Stimulated activated naive CD8-positive, alpha-beta T cell treated with anti-CD3 and anti-CD28 coated beads, Interleukin-15, amount 100 ng/mL, for 72 hours (primary cell): Measurements from ENCODE around the gene ADH4.
"Not testable (repeated sequence)": the region's sequence is repeated elsewhere in the genome, so short reads cannot be mapped to it uniquely, and the experiment has no call there.

Experiments
- ATAC-seq: fragments of 150-1000 bp; cut with Tn5 transposase; 2 replicates; pipeline ENCODE4 v1.10.0; 2021; ENCODE audit warnings: mild to moderate bottlenecking, moderate library complexity
- DNase-seq, 2 donors: peaks; one replicate each; pipeline ENCODE4 v3.0.0; 2021 to 2022
- H3K27ac Mint-ChIP-seq, 2 donors: one replicate each; pipeline ENCODE4 v1.8.0; 2022; ENCODE audit warnings: mild to moderate bottlenecking in 2 of 2, mixed read lengths in 2 of 2, moderate library complexity in 2 of 2
- H3K27me3 Mint-ChIP-seq: one replicate; pipeline ENCODE4 v1.8.0; 2022; ENCODE audit warnings: mixed read lengths
- H3K4me1 Mint-ChIP-seq: one replicate; pipeline ENCODE4 v1.8.0; 2022; ENCODE audit warnings: mild to moderate bottlenecking, mixed read lengths
- H3K4me3 Mint-ChIP-seq, 2 donors: one replicate each; pipeline ENCODE4 v1.8.0; 2022; ENCODE audit warnings: mild to moderate bottlenecking in 2 of 2, mixed read lengths in 2 of 2, moderate library complexity in 1 of 2
- H3K9me3 Mint-ChIP-seq, 2 donors: one replicate each; pipeline ENCODE4 v1.8.0; 2022; ENCODE audit warnings: mixed read lengths in 2 of 2

Gene ADH4

DNA sequence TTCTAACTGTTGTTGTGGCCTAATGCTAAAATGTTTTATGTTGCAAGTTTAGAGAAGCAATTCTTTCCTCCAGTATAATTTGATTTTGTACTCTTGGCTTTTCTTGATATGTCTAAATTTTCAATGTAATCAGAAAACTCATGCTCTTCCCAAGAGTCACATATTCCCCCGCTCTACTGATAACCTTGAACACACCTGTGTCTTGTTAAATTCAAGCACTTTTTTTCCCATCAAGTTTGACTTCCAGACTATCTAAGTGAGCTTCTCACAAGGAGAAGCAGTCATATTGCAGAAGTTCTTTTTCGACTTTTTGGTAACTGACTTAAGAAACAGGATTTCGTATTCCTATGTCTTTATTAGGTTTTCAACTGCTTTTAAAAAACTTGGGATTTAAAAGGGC lies 7.4 kb upstream of the ADH4 start:
- Mint-ChIP-seq H3K4me1 (peaks cover 5% of the 10 kb centered on the region), H3K9me3 (no peaks in the 10 kb centered on the region), H3K4me3 (no peak overlapping the region), H3K27ac (no peak overlapping the region), H3K27me3 (no peaks in the 10 kb centered on the region)
- DNase-seq: no peak
- ATAC-seq: no peak

DNA sequence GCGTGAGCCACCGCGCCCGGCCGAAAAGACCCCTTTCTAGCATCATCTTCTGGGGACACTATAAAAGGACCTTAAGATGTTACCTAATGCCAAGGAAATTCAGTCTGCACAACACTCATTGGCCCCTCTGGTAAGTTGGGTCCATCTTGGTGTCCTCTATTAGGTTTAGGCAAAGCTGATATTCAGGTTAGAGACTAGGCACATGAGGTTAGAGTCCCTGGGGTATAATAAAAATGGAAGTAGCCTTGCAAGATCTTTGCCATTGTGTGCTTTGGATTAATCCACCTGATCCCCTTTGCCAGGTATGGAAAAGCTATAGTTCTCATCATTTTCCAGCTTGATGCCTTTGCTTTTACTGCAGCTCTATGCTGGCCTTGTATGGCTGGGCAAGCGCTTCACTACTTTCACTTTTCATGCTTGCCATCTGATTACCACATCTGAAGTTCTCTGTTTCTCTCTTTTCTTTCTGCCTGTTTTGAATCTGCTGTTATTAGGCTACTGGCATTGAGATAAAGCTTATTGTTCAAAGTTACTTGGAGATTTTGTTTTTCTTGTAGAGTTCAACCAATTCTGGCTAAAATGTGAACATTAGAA lies 5.4 kb upstream of the ADH4 start:
- H3K27ac Mint-ChIP-seq: peak overlapping the region in 1 of 2 donors; percentile 5
- peaks cover 5% of the 10 kb centered on the region for H3K4me1 Mint-ChIP-seq
- DNase-seq (no peak), ATAC-seq (no peak)
- no peak overlapping the region for H3K4me3 Mint-ChIP-seq
- H3K9me3 Mint-ChIP-seq: no peaks in the 10 kb centered on the region
- no peaks in the 10 kb centered on the region for H3K27me3 Mint-ChIP-seq

DNA sequence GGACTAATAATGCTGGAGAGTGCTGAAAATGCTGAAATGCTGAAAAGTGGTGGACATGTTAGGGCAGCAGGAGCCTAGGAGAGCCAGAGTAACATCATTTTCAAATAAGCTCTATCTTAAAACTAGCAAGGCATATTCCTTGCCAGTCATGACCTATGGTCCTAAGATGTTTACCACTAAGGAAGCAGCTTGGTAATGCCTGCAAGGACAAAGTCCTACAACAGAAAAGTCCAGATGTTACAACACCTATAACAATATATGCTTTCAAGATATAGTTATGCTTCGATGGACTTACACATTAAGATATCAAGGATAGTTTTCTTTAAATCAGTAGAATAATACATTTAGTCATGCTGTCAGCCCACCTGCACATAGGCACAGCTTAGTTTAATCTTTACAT lies 4.5 kb upstream of the ADH4 start:
- DNase-seq: no peak
- Mint-ChIP-seq H3K9me3 (no peaks in the 10 kb centered on the region), H3K27ac (no peak overlapping the region), H3K27me3 (no peaks in the 10 kb centered on the region), H3K4me3 (no peak overlapping the region), H3K4me1 (peaks cover 5% of the 10 kb centered on the region)
- no peak for ATAC-seq

DNA sequence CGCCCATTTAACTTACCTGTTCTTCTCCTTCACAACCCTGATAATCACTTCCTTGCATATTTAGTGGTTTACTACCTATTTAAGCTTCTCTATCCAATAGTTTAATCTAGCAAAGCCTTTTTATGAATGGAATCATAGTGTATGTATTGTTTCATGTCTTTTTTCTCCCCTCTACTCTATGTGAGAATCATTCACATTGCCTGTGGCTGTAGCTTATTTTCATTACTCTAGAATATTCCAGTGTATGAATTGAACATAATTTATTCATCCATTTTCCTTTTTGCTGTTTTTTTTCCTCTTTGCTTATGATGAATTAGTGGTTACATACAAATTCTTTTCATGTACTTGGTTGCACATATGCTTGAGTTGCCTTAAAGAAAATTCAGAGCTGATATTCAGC lies 490 bp upstream of the ADH4 start:
- Mint-ChIP-seq H3K27me3 (no peaks in the 10 kb centered on the region), H3K27ac (peak overlapping the region in 1 of 2 donors; percentile 65), H3K9me3 (no peaks in the 10 kb centered on the region), H3K4me1 (peaks cover 1% of the 10 kb centered on the region), H3K4me3 (no peak overlapping the region)
- DNase-seq (no peak), ATAC-seq (no peak)

DNA sequence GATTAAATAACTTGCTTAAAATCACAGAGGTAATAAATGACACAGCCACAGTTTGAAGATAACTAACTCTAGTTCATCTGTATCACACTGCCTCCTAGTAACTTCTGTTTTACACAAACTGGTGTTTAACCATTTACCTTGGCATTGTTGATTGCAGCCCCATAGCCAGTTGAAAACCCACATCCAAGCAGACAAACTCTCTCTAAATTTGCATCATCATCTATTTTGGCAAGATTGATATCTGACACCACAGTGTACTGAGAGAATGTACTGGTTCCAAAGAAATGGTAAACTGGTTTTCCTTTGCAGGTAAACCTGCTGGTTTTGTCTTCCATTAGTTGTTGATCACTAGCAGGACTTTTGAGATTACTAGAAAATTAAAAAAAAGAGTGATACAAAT lies 7.8 kb downstream of the ADH4 start:
- DNase-seq (no peak), ATAC-seq (no peak)
- Mint-ChIP-seq H3K4me3 (no peak overlapping the region), H3K27ac (no peak overlapping the region), H3K27me3 (no peaks in the 10 kb centered on the region), H3K4me1 (no peaks in the 10 kb centered on the region), H3K9me3 (no peaks in the 10 kb centered on the region)

DNA sequence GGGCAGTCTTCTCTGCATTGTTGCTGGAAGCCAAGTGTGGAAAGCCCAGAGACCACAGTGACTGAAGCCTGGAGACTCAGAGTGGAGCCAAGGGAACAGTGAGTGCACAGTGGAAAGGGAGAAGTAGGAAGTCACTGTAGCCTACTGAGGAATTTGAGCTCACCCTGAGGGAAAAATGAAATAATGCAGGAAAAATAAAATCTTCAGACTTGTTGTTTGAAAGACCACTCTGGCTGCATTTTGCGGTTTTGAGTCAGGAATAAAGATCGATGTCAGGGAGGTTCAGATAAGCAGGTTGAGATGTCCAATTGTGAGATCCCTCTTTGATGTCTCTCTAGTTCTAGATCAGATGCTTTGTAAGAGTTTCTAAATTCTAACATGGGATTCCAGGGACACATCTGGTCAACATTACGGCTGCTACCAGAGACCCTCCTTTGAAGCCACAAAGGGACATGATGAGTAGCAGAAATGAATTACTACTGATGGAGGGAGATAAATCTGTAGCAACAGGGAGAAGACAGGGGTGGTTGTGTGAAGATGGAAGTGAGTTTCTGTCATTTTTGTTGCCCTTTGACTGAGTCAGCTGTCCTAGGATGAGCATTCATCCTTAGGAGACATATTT lies 8.4 kb downstream of the ADH4 start:
- Mint-ChIP-seq H3K4me3 (no peak overlapping the region), H3K9me3 (no peaks in the 10 kb centered on the region), H3K4me1 (no peaks in the 10 kb centered on the region), H3K27ac (no peak overlapping the region), H3K27me3 (no peaks in the 10 kb centered on the region)
- no peak for DNase-seq
- ATAC-seq: no peak

DNA sequence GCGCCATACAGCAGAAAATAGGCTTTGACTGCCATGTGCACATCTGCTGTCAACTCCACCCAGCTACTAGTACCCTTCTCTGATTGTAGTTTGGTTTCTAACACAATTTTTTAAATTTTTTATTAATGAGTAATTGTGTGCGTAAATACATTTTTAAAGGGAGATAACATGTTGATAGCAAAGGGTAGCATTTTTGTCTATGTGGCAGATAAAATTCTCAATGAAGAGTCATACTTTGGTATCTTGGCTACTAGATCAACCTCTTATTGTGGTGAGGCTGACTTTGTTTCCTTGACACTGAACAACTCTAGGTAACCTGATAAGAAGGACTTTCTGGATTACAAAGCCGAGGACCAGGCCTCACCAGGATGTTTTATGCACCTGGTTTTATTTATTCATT lies 9.5 kb downstream of the ADH4 start:
- Mint-ChIP-seq H3K4me3 (no peak overlapping the region), H3K27ac (no peak overlapping the region), H3K4me1 (no peaks in the 10 kb centered on the region), H3K27me3 (no peaks in the 10 kb centered on the region), H3K9me3 (peaks cover 0 to 4% of the 10 kb centered on the region in 2 donors)
- DNase-seq (no peak), ATAC-seq (no peak)

DNA sequence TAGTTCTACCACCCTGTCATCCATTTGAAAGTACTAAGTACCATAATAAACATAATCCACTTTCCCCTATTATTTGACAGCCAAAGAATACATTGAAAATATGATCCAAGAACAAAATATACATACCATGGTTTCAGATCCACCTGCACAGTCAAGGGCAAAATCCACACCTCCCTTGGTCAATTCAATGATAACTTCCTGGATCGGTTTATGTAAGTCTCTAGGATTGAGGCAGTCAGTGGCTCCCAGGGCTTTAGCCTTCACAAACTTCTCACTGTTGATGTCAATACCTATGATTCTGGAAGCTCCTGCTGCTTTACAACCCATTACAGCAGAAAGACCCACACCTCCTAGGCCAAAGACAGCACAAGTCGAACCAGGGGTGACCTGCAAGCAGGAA lies 12.7 kb downstream of the ADH4 start:
- H3K27ac Mint-ChIP-seq: no peak overlapping the region

DNA sequence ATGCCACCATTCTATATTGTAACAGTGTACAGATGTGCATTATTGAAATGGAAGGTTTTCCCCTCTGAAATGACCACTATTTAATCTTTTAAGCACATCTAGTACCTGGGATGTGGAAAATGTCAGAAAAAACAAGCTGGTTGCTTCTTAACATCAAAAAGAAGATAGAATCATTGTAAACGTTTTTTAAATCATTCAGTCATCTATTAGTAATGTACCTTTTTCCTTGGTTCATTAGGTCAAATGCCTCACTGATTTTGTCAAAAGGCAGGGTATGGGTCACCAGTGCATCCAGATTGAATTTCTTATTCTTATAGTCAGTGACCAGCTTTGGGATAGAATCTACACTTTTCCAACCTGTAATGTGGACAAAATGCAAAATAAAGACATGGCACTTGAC lies 17.7 kb downstream of the ADH4 start:
- no peak overlapping the region for H3K27ac Mint-ChIP-seq
- H3K4me3 Mint-ChIP-seq: no peak overlapping the region
- no peak for DNase-seq
- H3K9me3 Mint-ChIP-seq: peaks cover 0 to 5% of the 10 kb centered on the region in 2 donors
- H3K4me1 Mint-ChIP-seq: no peaks in the 10 kb centered on the region
- ATAC-seq: no peak
- no peaks in the 10 kb centered on the region for H3K27me3 Mint-ChIP-seq

More for the DNA sequence above, 12.7 kb downstream of the ADH4 start:
- no peak overlapping the region for H3K4me3 Mint-ChIP-seq
- H3K9me3 Mint-ChIP-seq: peaks cover 0 to 5% of the 10 kb centered on the region in 2 donors
- no peak for DNase-seq
- no peaks in the 10 kb centered on the region for H3K4me1 Mint-ChIP-seq
- ATAC-seq: no peak
- H3K27me3 Mint-ChIP-seq: no peaks in the 10 kb centered on the region

DNA sequence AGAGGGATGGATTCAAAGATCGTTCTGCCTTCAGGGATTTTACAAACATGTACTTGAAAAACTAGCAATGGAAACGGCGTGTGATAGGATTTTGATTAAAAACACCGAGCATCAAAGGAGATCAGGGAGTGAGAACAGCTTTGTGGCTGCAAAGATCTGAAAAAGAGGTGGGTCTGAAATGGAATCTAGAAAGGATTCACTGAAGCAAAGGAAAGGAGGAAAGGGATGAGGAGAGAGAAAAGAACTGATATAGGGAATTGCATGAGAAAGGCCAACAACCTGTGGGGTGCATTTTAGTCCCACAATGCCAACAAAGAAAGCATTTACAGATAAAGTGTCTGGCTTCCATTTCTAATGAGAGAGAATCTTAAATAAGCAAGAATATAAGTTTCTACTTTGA lies 23.1 kb downstream of the ADH4 start:
- ATAC-seq: no peak
- DNase-seq: no peak
- Mint-ChIP-seq H3K4me3 (no peak overlapping the region), H3K9me3 (no peaks in the 10 kb centered on the region), H3K27ac (no peak overlapping the region), H3K4me1 (no peaks in the 10 kb centered on the region), H3K27me3 (no peaks in the 10 kb centered on the region)

DNA sequence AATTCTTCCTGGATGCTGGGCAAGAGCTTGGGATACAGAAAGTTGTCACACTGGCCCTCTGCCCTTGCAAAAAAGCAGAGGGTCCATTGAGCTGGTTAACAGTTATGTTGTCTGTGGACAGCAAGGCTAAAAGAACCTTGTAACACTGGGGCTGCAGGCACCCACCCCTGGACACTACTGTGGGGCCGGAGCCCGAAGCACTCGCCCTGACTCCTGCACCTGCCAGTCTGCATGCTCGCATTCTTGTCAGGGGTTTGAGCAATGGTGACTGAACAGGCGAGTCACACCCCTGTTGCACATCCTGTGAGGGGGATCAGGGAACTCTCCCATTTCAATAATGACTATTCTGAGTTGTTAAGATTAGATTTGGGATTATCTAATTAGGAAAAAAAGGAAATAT lies 23.6 kb downstream of the ADH4 start:
- DNase-seq: no peak
- no peaks in the 10 kb centered on the region for H3K9me3 Mint-ChIP-seq
- no peaks in the 10 kb centered on the region for H3K4me1 Mint-ChIP-seq
- ATAC-seq: no peak
- H3K27ac Mint-ChIP-seq: no peak overlapping the region
- no peak overlapping the region for H3K4me3 Mint-ChIP-seq
- H3K27me3 Mint-ChIP-seq: no peaks in the 10 kb centered on the region

DNA sequence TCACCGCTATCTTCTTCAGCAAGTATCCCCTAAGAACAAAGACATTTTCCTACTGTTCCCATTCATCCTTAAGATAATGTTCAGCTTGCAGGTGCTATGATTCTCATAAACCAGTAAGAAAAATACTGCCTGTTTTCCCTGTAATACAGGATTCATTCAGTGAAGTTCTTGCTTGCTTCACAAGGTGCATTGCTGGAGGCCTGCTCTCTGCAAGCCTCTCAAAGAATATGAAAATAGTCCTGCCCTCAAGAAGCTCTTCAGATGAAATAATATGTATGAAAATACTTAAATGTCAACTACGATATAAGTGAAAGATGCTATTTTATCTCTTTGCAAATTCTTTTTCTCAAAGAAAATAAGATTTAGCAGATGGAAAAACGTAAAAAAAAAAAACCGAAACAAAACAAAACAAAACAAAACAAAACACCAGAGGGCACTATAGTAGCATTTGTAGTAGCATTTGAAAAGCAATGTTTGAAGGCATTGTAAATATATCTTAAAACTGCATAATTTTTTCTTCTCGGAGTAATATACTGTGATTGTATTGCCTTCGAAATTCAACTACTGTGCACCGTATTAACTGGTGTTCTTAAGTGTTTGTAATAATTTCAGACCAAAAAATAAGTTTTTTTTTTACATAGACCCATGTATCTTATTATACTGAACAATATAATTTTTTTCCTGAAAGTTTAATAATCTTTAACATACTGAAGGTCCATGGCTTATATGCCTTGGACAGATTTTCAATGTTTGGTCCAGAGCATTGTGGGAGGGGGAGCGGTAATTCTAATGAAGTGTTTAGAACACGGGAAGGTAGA lies 26.0 kb downstream of the ADH4 start:
- H3K27ac Mint-ChIP-seq: no peak overlapping the region
- no peaks in the 10 kb centered on the region for H3K27me3 Mint-ChIP-seq
- no peaks in the 10 kb centered on the region for H3K9me3 Mint-ChIP-seq
- H3K4me3 Mint-ChIP-seq: no peak overlapping the region
- no peak for DNase-seq
- no peaks in the 10 kb centered on the region for H3K4me1 Mint-ChIP-seq
- no peak for ATAC-seq

DNA sequence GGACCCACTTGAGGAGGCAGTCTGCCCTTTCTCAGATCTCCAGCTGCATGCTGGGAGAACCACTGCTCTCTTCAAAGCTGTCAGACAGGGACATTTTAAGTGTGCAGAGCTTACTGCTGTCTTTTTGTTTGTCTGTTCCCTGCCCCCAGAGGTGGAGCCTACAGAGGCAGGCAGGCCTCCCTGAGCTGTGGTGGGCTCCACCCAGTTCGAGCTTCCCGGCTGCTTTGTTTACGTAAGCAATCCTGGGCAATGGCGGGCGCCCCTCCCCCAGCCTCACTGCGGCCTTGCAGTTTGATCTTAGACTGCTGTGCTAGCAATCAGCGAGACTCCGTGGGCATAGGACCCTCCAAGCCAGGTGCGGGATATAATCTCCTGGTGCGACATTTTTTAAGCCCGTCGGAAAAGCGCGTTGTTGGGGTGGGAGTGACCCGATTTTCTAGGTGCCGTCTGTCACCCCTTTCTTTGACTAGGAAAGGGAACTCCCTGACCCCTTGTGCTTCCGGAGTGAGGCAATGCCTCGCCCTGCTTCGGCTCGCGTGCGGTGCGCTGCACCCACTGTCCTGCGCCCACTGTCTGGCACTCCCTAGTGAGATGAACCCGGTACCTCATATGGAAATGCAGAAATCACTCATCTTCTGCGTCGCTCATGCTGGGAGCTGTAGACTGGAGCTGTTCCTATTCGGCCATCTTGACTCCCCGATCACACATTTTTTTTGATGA lies 26.8 kb downstream of the ADH4 start:
- not testable (repeated sequence) for ATAC-seq, DNase-seq, H3K27ac Mint-ChIP-seq, H3K27me3 Mint-ChIP-seq, H3K9me3 Mint-ChIP-seq, H3K4me1 Mint-ChIP-seq, H3K4me3 Mint-ChIP-seq

DNA sequence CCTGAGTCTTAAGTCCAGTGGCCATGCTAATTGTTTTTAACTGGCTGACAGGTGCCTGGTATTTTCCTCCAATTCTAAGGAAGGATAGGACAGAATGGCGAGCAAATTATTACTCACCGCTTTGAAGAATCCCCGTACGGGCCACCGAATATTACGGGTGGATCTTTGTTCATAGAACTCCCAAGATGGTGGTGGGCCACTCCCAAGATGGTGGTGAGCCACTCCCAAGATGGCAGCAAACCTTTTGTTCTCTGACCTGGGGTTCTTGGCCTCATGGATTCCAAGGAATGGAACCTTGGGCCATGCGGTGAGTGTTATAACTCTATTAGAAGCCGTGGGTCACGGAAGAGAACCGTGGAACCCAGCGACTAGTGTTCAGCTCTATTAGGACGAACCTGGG lies 34.8 kb downstream of the ADH4 start:
- H3K9me3 Mint-ChIP-seq, DNase-seq, ATAC-seq, H3K4me3 Mint-ChIP-seq, H3K4me1 Mint-ChIP-seq, H3K27me3 Mint-ChIP-seq, H3K27ac Mint-ChIP-seq: not testable (repeated sequence)

DNA sequence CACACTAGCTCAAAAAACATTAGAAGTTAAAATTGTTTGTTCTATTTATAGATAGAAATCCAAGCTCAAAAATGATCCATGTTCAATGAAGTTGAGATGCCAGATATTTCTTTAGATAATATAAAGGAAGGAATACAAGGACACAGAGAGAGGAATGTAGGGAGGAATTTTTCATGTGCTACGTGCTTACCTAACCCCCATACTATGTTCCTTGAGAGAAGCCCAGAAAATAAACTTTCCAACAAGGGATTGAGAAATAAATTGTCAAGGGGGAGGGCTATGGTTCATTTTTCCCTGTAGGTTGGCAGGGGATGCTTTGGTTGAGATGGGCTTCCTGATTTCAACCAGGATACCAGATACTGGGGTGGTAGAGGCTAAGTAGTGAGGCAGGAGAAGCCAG lies 39.9 kb downstream of the ADH4 start:
- no peak for ATAC-seq
- DNase-seq: no peak
- Mint-ChIP-seq H3K27me3 (no peaks in the 10 kb centered on the region), H3K9me3 (no peaks in the 10 kb centered on the region), H3K4me3 (no peak overlapping the region), H3K4me1 (no peaks in the 10 kb centered on the region), H3K27ac (no peak overlapping the region)

DNA sequence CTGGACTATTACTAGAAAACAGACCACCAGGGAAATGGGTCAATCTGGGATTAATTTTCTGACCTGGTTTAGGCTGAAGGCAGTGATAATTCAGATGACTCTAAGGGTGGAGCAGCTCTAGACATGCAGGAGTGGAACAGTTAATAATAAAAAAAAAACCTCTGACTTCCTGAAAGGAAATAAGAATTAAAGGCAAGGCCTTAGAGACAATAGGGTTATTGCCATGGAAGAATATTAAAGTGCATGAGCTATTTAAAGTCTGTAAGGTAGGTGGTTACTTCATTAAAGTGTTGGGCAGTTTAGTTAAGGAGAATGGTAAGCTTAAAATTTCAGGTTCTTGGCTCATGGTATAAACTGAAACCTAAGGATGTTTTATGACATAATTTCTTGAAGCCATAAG lies 40.9 kb downstream of the ADH4 start:
- ATAC-seq: no peak
- no peak overlapping the region for H3K27ac Mint-ChIP-seq
- no peaks in the 10 kb centered on the region for H3K27me3 Mint-ChIP-seq
- H3K9me3 Mint-ChIP-seq: no peaks in the 10 kb centered on the region
- no peak overlapping the region for H3K4me3 Mint-ChIP-seq
- DNase-seq: no peak
- no peaks in the 10 kb centered on the region for H3K4me1 Mint-ChIP-seq
